C4-2B (cell line): Measurements from ENCODE around the gene PPP1R13B.

Experiments
- H3K27ac ChIP-seq: fragments of 450-650 bp; 2 replicates; pipeline ENCODE4 v1.5.1; 2017
- ZFX ChIP-seq: fragments of 450-650 bp; IDR thresholded peaks from 2 replicates; pipeline ENCODE4 v1.6.1; 2017
- TF ChIP-seq, protein P1 (sequence below): fragments of 450-650 bp; conservative IDR thresholded peaks from 2 replicates; pipeline ENCODE4 v1.5.1; 2017; ENCODE audit warnings: mild to moderate bottlenecking

PPP1R13B gene

GRCh38 chr14:103767336-103767894 lies 80.0 kb downstream of the PPP1R13B start:
- H3K27ac ChIP-seq: no peak overlapping the region
- TF ChIP-seq, protein P1, sequence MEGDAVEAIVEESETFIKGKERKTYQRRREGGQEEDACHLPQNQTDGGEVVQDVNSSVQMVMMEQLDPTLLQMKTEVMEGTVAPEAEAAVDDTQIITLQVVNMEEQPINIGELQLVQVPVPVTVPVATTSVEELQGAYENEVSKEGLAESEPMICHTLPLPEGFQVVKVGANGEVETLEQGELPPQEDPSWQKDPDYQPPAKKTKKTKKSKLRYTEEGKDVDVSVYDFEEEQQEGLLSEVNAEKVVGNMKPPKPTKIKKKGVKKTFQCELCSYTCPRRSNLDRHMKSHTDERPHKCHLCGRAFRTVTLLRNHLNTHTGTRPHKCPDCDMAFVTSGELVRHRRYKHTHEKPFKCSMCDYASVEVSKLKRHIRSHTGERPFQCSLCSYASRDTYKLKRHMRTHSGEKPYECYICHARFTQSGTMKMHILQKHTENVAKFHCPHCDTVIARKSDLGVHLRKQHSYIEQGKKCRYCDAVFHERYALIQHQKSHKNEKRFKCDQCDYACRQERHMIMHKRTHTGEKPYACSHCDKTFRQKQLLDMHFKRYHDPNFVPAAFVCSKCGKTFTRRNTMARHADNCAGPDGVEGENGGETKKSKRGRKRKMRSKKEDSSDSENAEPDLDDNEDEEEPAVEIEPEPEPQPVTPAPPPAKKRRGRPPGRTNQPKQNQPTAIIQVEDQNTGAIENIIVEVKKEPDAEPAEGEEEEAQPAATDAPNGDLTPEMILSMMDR: no peak
- TF ChIP-seq ZFX: no peak

DNA sequence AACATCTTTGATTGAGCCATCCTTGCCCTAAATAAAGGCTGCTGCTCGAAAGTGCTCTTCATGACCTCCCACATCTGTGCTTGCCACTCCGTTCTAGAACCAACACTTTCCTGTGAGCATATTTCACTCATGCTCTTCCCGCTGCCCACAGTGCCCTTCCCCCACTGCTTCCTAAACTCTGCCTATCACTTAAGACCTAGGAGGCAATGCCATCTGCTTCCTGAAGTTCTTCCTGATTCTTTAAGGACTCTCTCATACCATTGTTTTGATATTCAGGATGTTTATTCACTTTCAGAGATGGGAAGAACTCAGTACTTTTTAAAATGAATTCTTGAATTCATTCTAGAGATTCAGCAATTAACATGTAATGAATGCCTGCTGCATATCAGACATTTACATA lies 81.8 kb downstream of the PPP1R13B start:
- no peak overlapping the region for H3K27ac ChIP-seq
- no peak for TF ChIP-seq ZFX
- TF ChIP-seq, protein P1: no peak

- TF ChIP-seq, protein P1: no peak
- TF ChIP-seq ZFX: no peak
- H3K27ac ChIP-seq: no peak overlapping the region
These were observed 83.5 kb downstream of the PPP1R13B start for GRCh38 chr14:103763730-103764488.

DNA sequence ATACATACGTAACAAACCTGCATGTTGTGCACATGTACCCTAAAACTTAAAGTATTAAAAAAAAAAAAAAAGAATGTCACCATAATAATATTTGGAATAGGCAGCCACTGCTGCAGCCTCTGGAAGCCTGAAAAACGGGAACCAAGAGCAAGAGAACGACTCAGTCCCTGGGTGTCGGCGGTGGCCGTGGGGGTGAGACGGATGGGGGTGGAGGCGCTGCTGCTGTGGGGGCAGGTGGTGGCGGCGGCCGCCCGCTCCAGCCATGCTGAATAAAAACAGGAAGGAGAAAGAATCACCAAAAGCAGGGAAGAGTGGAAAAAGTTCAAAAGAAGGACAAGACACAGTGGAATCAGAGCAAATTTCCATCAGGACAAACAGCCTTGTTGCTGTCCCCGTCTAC lies 84.8 kb downstream of the PPP1R13B start:
- H3K27ac ChIP-seq: no peak overlapping the region
- TF ChIP-seq, protein P1: no peak
- TF ChIP-seq ZFX: no peak

GRCh38 chr14:103762036-103762435 lies 85.3 kb downstream of the PPP1R13B start:
- TF ChIP-seq, protein P1: no peak
- no peak for TF ChIP-seq ZFX
- no peak overlapping the region for H3K27ac ChIP-seq

DNA sequence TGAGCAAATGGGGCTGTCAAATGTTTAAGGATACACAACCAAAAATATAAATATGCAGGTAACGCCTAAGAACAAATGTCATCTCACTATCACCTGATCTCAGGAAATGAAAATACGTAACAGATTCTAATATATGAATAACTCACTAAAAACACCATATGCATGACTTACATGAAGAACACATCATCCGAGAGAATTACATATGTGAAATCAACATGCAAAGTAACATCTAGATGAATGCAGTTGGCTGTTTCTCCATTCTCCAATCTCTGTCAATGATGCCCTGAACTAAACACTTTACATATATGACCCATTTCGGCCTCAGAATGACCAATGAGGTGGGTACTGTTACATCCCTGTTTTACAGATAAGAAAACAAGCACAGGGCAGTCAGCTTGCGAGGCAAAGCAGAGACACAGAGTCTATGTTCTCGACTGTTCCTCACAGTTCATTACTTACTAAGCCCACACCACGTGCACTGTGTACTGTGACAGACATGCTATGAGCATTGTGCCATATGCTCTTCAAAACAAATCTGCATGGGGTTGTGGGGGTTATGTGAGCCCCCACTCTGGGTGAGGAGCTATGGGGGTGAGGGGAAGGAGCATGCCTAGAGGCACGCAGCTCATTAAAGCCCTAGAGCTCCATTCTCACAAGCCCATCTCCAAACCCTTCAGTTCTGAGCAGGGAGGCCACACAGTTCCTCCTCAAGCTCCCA lies 89.2 kb downstream of the PPP1R13B start:
- no peak overlapping the region for H3K27ac ChIP-seq
- TF ChIP-seq, protein P1: no peak
- no peak for TF ChIP-seq ZFX

GRCh38 chr14:103755060-103755459 lies 92.3 kb downstream of the PPP1R13B start:
- no peak for TF ChIP-seq ZFX
- TF ChIP-seq, protein P1: no peak
- H3K27ac ChIP-seq: no peak overlapping the region
